ENCODE results near the gene C1QTNF6. TPM values are rescaled to one million over a fixed set of nuclear protein-coding genes. Genes with fewer than 3 reads are reported as not detected.

Gene C1QTNF6
- total RNA-seq, 4 donors from 2014 or later = 0.69 to 1.6 (median 1.1) TPM

- H3K27ac ChIP-seq = peak overlapping the region in 3 of 4 donors; percentile 18 to 58 (median 38)
- H3K4me1 ChIP-seq = peaks cover 0 to 26% (median 10%) of the 10 kb centered on the region in 3 donors
- H3K27me3 ChIP-seq = peaks cover 19% of the 10 kb centered on the region
- no peaks in the 10 kb centered on the region for H3K9me3 ChIP-seq
- no peak overlapping the region for H3K4me3 ChIP-seq
- ATAC-seq = no peak
- TF ChIP-seq EP300 (IDR thresholded peaks at IDR 0.05) (no peak), CTCF (IDR thresholded peaks at IDR 0.05) (no peak), POLR2AphosphoS5 (IDR thresholded peaks at IDR 0.05) (no peak), POLR2A (IDR thresholded peaks at IDR 0.05) (no peak)
- 50 to 64% methylated on average over 5 to 11 of the region's 17 CpGs for WGBS, 2 donors (ENCODE audit: low coverage in 1 of 2)
- H3K36me3 ChIP-seq = no peaks in the 10 kb centered on the region
Observed at GRCh38 chr22:37167176-37167980, 20.7 kb downstream of the C1QTNF6 start.

- no peak overlapping the region for H3K4me3 ChIP-seq
- TF ChIP-seq POLR2AphosphoS5 (IDR thresholded peaks at IDR 0.05) = no peak
- no peak for TF ChIP-seq POLR2A (IDR thresholded peaks at IDR 0.05)
- TF ChIP-seq CTCF (IDR thresholded peaks at IDR 0.05) = peak in 3 of 4 experiments; percentile 91 to 97 (median 92)
- H3K27me3 ChIP-seq = peaks cover 26% of the 10 kb centered on the region
- no peaks in the 10 kb centered on the region for H3K36me3 ChIP-seq
- peak; percentile 89 for ATAC-seq
- no peaks in the 10 kb centered on the region for H3K9me3 ChIP-seq
- peak overlapping the region in 3 of 4 donors; percentile 18 to 58 (median 38) for H3K27ac ChIP-seq
- WGBS, 2 donors (ENCODE audit: low coverage in 1 of 2) = 23 to 80% methylated on average over 1 to 6 of the region's 13 CpGs
- H3K4me1 ChIP-seq = peaks cover 0 to 26% (median 10%) of the 10 kb centered on the region in 3 donors
Observed at GRCh38 chr22:37166675-37167066, 21.4 kb downstream of the C1QTNF6 start.

GRCh38 chr22:37165940-37166674, 21.9 kb downstream of the C1QTNF6 start:
- H3K27ac ChIP-seq = no peak overlapping the region

GRCh38 chr22:37165066-37165465, 23.0 kb downstream of the C1QTNF6 start:
- Histone ChIP-seq H3K36me3 (no peaks in the 10 kb centered on the region), H3K4me1 (peaks cover 0 to 26% (median 10%) of the 10 kb centered on the region in 3 donors), H3K9me3 (no peaks in the 10 kb centered on the region), H3K4me3 (no peak overlapping the region), H3K27me3 (peaks cover 33% of the 10 kb centered on the region), H3K27ac (no peak overlapping the region)
- no peak for ATAC-seq
- TF ChIP-seq EP300 (IDR thresholded peaks at IDR 0.05) (no peak), CTCF (IDR thresholded peaks at IDR 0.05) (no peak), POLR2A (IDR thresholded peaks at IDR 0.05) (no peak), POLR2AphosphoS5 (IDR thresholded peaks at IDR 0.05) (no peak)
- 50 to 74% methylated on average over 2 to 8 of the region's 9 CpGs for WGBS, 2 donors (ENCODE audit: low coverage in 1 of 2)

More at GRCh38 chr22:37165940-37166674, 21.9 kb downstream of the C1QTNF6 start:
- TF ChIP-seq CTCF (IDR thresholded peaks at IDR 0.05) = no peak
- no peak for TF ChIP-seq EP300 (IDR thresholded peaks at IDR 0.05)
- TF ChIP-seq POLR2A (IDR thresholded peaks at IDR 0.05) = no peak
- TF ChIP-seq POLR2AphosphoS5 (IDR thresholded peaks at IDR 0.05) = no peak
- WGBS, 2 donors (ENCODE audit: low coverage in 1 of 2) = 48% methylated on average over 6 of the region's 25 CpGs; no CpG with 5 or more reads in 1 of the 2 donors
- Histone ChIP-seq H3K4me3 (no peak overlapping the region), H3K36me3 (no peaks in the 10 kb centered on the region), H3K27me3 (peaks cover 31% of the 10 kb centered on the region), H3K9me3 (no peaks in the 10 kb centered on the region), H3K4me1 (peaks cover 0 to 26% (median 10%) of the 10 kb centered on the region in 3 donors)
- ATAC-seq = peak; percentile 9
